Urinary bladder (tissue), 4 donors: Measurements from ENCODE around the gene FN3K. TPM values are rescaled to one million over a fixed set of nuclear protein-coding genes. Genes with fewer than 3 reads are reported as not detected.
"Not testable (repeated sequence)": the region's sequence is repeated elsewhere in the genome, so short reads cannot be mapped to it uniquely, and the experiment has no call there.

Experiments used
- DNase-seq: peaks from one replicate; pipeline ENCODE4 v3.0.0-alpha.2; 2015; ENCODE audit errors: extremely low spot score
- H3K27ac ChIP-seq: one replicate; pipeline ENCODE4 v1.5.1; 2013; ENCODE audit warnings: low read depth, mild to moderate bottlenecking, moderate library complexity
- H3K36me3 ChIP-seq: one replicate; pipeline ENCODE4 v1.6.1; 2013; ENCODE audit warnings: mild to moderate bottlenecking, moderate library complexity; ENCODE audit not compliant: insufficient read depth
- H3K4me1 ChIP-seq: one replicate; pipeline ENCODE4 v1.6.1; 2013; ENCODE audit warnings: mild to moderate bottlenecking, moderate library complexity; ENCODE audit not compliant: insufficient read depth
- H3K4me3 ChIP-seq: one replicate; pipeline ENCODE4 v1.5.1; 2013; ENCODE audit warnings: low read depth, low read length
- WGBS: extraction: QIAGEN DNeasy Blood & Tissue Kit; methylation state at CpG from one replicate; pipeline ENCODE4 v1.1.7; 2013; 5-methylcytosine and 5-hydroxymethylcytosine counted together
- polyA plus RNA-seq: library from polyadenylated mRNA; stranded (reverse); fragments of 200-250 nt; gene quantifications from one replicate; pipeline ENCODE4 v1.2.3, GENCODE V29; 2013
- total RNA-seq: library from RNA; depleted of rRNA; stranded (reverse); fragments of >200 nt; gene quantifications from one replicate; pipeline ENCODE4 v1.2.3, GENCODE V29; 2014
- donor health status: healthy with polysubstance abuse.
- donor health status: healthy.

FN3K gene
- total and polyA plus RNA-seq, 2 donors: 3.4 to 13.4 TPM

GRCh38 chr17:82780971-82781893, 45.8 kb downstream of the FN3K start:
- DNase-seq: no peak
- H3K27ac ChIP-seq: no peak overlapping the region
- 81% methylated on average over 27 of the region's 27 CpGs for WGBS
- no peaks in the 10 kb centered on the region for H3K4me1 ChIP-seq
- no peak overlapping the region for H3K4me3 ChIP-seq
- no peaks in the 10 kb centered on the region for H3K36me3 ChIP-seq

DNA sequence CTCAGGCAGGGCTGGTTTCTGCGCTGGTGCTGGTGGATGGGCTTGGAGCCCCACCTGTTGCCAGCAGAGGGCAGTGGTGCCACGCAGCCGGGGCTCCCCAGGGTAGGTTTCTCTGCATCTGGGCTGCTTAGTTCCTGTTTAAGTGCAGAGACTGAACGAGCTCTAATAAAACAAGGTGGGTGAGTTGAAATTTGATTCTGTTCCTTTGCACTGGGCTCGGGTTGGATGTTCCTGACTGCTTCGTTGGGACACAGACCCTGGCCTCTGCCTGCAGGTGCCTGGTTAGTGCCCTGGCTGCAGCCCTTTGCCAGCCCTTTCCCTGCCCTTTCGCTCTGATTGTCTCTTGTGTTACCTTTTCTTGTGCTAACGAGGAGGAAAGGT, 46.5 kb downstream of the FN3K start:
- no peak overlapping the region for H3K4me3 ChIP-seq
- H3K36me3 ChIP-seq: no peaks in the 10 kb centered on the region
- 26% methylated on average over 8 of the region's 8 CpGs for WGBS
- DNase-seq: peak; percentile 52
- H3K27ac ChIP-seq: no peak overlapping the region
- no peaks in the 10 kb centered on the region for H3K4me1 ChIP-seq

- no peak for DNase-seq
- Histone ChIP-seq H3K36me3 (no peaks in the 10 kb centered on the region), H3K27ac (no peak overlapping the region), H3K4me3 (no peak overlapping the region), H3K4me1 (no peaks in the 10 kb centered on the region)
- 80% methylated on average over 42 of the region's 42 CpGs for WGBS
Measured at GRCh38 chr17:82782657-82783207, 47.3 kb downstream of the FN3K start.

DNA sequence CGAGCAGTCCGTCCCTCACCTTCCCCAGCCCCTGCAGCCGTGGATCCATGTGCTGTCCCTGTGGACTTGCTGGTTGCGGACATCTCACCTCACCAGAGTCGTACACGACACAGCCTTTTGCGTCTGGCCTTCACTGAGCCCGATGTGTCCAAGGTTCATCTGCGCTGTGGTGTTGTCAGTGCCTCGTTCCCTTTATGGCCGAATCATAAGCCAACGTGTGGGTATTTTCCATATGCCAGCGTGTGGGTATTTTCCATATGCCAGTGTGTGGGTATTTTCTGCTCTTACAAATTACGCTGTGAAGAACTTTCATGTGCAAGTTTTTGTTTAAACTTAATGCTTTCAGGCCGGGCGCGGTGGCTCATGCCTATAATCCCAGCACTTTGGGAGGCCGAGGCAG, 48.1 kb downstream of the FN3K start:
- no peak for DNase-seq
- 92% methylated on average over 18 of the region's 18 CpGs for WGBS
- H3K4me3 ChIP-seq: no peak overlapping the region
- H3K27ac ChIP-seq: no peak overlapping the region
- no peaks in the 10 kb centered on the region for H3K4me1 ChIP-seq
- no peaks in the 10 kb centered on the region for H3K36me3 ChIP-seq

- H3K27ac ChIP-seq, H3K4me1 ChIP-seq, DNase-seq, H3K36me3 ChIP-seq, H3K4me3 ChIP-seq: not testable (repeated sequence)
- 97% methylated on average over 16 of the region's 16 CpGs for WGBS
Measured at GRCh38 chr17:82785581-82785980, 50.2 kb downstream of the FN3K start.

DNA sequence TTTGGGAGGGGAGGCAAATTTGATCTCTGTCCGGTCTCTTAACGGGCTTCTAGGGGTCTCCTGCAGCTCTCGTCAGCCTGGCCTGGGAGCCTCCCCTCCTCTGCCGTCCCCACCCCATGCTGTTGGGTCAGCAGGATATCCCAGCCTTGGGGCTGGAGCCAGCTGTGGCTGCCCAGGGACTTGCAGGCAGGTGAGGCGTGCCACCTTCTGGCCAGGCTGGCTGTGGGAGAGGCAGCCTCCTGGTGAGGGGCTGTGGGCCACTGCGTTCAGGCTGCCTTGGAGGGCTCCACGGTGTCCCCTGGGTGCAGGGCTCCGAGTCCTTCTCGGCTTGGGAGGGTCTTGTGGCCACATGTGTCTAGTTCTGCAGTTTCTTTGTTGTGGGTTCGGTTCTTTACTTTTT, 51.0 kb downstream of the FN3K start:
- H3K27ac ChIP-seq: no peak overlapping the region
- no peak overlapping the region for H3K4me3 ChIP-seq
- H3K36me3 ChIP-seq: no peaks in the 10 kb centered on the region
- 91% methylated on average over 10 of the region's 10 CpGs for WGBS
- H3K4me1 ChIP-seq: no peaks in the 10 kb centered on the region
- no peak for DNase-seq

DNA sequence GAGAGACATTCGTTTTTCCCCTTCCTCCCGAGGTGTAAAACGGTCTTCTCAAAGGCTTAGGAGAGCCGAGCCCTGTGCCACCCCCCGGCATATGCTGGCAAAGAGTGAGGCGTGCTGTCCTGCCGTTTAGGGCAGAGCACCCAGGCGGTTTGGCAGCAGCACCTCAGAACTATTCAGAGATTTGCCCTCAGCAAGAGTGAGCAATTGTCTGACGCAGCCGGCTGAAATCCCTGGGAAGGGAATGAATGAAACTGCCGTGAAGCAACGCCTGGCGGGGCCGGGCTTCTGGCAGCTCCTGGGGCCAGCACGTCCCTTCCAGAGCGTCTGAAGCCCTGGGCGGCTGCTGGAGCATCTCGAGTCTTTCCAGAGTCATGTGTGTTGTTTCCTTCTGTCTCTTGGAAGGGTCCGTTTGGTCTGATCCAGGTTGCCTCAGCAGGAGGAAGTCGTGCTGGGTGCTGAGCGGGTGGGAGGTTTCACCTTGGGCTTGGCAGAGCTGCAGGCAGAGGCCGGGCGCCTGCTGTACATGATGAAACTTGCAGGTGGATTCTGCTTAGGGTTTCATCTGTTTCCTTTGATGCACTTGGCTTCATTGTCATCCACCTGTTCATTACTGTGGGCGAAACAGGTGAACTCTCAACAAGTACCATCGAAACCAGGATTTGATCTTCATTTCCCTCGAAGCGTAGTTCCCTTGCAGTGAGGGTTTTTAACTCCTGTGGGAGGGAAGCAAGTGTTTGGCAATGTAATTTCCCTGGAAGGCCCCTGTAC, 51.9 kb downstream of the FN3K start:
- H3K4me3 ChIP-seq: no peak overlapping the region
- 75% methylated on average over 27 of the region's 27 CpGs for WGBS
- DNase-seq: no peak
- H3K36me3 ChIP-seq: no peaks in the 10 kb centered on the region
- no peaks in the 10 kb centered on the region for H3K4me1 ChIP-seq
- no peak overlapping the region for H3K27ac ChIP-seq

- no peak for DNase-seq
- H3K4me1 ChIP-seq: no peaks in the 10 kb centered on the region
- 89% methylated on average over 18 of the region's 18 CpGs for WGBS
- H3K36me3 ChIP-seq: no peaks in the 10 kb centered on the region
- H3K27ac ChIP-seq: no peak overlapping the region
- H3K4me3 ChIP-seq: no peak overlapping the region
Measured at GRCh38 chr17:82788206-82789001, 53.0 kb downstream of the FN3K start.

DNA sequence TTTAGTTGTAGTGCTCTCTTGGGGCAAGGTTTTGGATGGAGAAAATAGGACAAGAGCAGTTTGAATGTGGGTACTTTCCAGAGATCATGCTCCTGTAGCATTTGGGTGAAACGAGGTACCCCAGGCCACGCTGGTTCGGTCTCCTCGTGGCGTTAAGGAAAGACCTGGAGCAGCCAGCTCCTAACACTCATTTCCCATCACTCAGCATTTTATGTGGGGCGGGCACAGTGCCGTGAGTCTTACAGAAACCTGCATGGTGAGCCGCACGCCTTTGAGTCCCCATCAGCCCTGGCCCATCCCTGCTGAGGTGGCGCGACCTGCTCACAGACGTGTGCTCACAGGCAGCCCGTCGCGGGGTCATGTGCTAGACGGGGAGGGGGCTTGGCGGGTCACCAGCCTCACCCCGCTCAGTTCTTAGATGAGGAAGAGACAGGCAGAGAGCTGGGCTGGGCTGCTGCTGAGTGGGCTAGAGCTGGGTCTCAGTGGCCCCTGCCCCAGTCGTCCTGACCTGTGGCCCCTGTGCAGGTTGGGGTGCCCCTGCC, 53.7 kb downstream of the FN3K start:
- H3K36me3 ChIP-seq: no peaks in the 10 kb centered on the region
- no peaks in the 10 kb centered on the region for H3K4me1 ChIP-seq
- DNase-seq: no peak
- 87% methylated on average over 19 of the region's 19 CpGs for WGBS
- H3K4me3 ChIP-seq: no peak overlapping the region
- H3K27ac ChIP-seq: no peak overlapping the region

- Histone ChIP-seq H3K36me3 (no peaks in the 10 kb centered on the region), H3K27ac (no peak overlapping the region), H3K4me3 (no peak overlapping the region), H3K4me1 (no peaks in the 10 kb centered on the region)
- no peak for DNase-seq
- WGBS: 94% methylated on average over 18 of the region's 18 CpGs
Measured at GRCh38 chr17:82789806-82790205, 54.4 kb downstream of the FN3K start.

DNA sequence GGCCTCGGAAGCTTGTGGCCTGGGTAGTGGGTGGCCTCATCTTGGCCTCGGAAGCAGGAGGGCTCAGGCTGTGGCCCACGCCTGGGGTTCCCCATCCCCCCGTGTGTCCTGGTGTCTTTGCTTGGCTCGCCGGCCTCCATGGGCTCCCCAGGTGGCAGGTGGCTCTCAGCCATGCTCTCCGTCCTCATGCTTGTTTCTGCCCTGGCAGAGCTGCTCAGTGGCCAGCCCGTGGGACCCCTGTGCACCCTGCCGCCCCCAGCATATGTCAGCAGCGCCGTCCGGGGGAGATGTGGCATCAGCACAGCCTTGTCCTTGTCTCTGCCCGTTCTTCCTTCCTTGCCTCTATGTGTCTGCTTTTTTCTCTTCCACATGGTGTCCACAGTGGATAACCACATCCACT, 55.0 kb downstream of the FN3K start:
- no peak overlapping the region for H3K27ac ChIP-seq
- H3K4me1 ChIP-seq: no peaks in the 10 kb centered on the region
- WGBS: 97% methylated on average over 13 of the region's 13 CpGs
- DNase-seq: no peak
- H3K4me3 ChIP-seq: no peak overlapping the region
- no peaks in the 10 kb centered on the region for H3K36me3 ChIP-seq

GRCh38 chr17:82791532-82791931, 56.1 kb downstream of the FN3K start:
- 86% methylated on average over 12 of the region's 12 CpGs for WGBS
- H3K4me1 ChIP-seq: no peaks in the 10 kb centered on the region
- no peaks in the 10 kb centered on the region for H3K36me3 ChIP-seq
- no peak for DNase-seq
- H3K4me3 ChIP-seq: no peak overlapping the region
- no peak overlapping the region for H3K27ac ChIP-seq

DNA sequence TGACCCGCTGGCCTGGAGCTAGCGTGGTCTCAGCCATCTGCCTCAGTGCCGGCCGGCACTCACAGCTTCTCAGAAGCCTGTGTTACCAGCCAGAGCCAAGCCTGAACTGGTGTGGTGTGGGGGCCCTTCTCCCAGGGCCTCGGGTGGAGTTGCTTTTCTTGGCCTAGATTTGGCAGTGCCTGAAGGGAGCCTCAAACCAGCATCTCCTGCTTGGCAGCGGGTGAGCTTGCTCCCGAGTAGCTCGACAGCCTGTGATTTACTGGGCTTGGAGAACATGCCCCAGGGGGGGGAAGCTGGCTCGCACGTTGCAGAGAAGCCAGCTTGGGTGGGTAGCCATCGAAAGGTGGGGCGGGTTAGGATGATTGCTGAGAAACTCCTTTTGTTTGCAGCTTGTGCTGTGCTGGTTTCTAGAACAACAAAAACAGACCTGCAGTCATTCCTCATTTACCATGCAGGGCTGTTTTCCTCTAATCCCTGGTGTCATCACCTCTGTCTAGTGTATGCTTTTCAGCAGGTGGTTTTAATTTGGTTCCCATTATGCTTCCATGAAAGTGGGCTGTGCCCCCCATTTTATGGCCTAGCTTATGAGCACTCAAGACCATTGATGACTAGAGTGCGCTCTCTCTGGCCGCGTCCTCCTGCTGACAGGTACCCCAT, 58.7 kb downstream of the FN3K start:
- no peak overlapping the region for H3K27ac ChIP-seq
- no peaks in the 10 kb centered on the region for H3K4me1 ChIP-seq
- no peak overlapping the region for H3K4me3 ChIP-seq
- WGBS: 46% methylated on average over 15 of the region's 15 CpGs
- no peaks in the 10 kb centered on the region for H3K36me3 ChIP-seq
- DNase-seq: no peak
